ENCODE data around the gene ZNF280D. TPM values are rescaled to one million over a fixed set of nuclear protein-coding genes. Genes with fewer than 3 reads are reported as not detected.

ZNF280D gene
- total RNA-seq, 1 experiment from 2014 or later = 21.5 TPM

DNA sequence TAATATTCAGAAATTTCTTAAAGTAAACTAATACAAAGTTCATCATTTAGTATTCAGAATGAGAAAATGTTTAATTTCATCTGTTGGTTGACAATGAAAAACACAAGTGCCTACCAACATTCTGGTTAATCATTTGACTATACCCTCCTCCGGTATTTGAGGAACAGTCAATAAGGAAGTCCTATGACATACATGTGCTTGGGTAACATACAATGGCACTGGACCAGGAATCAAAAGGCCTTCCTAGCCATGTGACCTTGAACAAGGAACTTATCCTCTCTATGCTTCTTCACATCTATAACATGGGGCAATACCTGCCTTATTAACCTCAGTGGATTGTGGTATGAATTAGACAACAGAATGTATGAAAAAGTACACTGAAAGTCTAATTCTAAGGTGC lies 65.8 kb downstream of the ZNF280D start:
- no peaks in the 10 kb centered on the region for H3K36me3 ChIP-seq (ENCODE audit: control insufficient read depth, insufficient read depth, low read length)
- no peak for TF ChIP-seq TCF7L2 (IDR thresholded peaks at IDR 0.05; ENCODE audit: low read depth, low read length)

DNA sequence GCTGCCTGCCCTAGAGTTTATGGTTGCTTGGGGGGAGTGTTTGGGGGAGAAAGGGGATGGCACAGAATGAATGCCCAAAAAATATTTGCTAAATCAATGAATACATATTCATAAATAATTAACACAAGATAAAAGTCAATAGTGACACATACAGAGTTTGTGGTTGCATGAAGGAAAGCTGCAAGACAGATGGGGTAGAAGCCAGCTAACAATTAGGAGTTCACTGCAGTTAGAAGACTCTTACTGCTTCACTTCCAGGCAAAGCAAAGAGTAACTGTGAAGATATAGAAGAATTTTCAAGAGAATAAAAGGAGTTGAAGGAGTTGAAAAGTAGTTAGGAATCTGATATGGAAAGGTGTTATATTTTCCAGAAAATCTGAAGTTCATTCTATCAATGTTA lies 72.4 kb downstream of the ZNF280D start:
- DNase-seq (ENCODE audit: low read depth, low spot score) (no peak), ATAC-seq (no peak)
- POLR2A ChIA-PET = no interaction called here
- H3K27me3 ChIP-seq (ENCODE audit: control insufficient read depth, insufficient read depth, low read length) = no peaks in the 10 kb centered on the region
- no peak overlapping the region for H3K4me3 ChIP-seq (ENCODE audit: low read depth in 2 of 2, low read length in 2 of 2)
- CTCF ChIA-PET = interaction anchor here (0.6 kb wide), 1 partner anchor 170 kb away, joined by 5 read pairs; no protein-coding TSS in a partner anchor
- no peaks in the 10 kb centered on the region for H3K9me3 ChIP-seq (ENCODE audit: control insufficient read depth, insufficient read depth, low read depth, low read length)
- in situ Hi-C loops (cut with HindIII; ENCODE audit: low pct_unique_long_range_greater_than_20kb, low sequenced_read_pairs) (no loop called here), intact Hi-C loops (cut with micrococcal nuclease; ENCODE audit: unreplicated experiment) (no loop called here)
- no TSS peak for BruUV-seq (replicated peaks)
- no peaks in the 10 kb centered on the region; the same call in 1 of the 2 replicates for H3K36me3 ChIP-seq (ENCODE audit: control insufficient read depth, insufficient read depth, low read length)
- TF ChIP-seq, protein P1, sequence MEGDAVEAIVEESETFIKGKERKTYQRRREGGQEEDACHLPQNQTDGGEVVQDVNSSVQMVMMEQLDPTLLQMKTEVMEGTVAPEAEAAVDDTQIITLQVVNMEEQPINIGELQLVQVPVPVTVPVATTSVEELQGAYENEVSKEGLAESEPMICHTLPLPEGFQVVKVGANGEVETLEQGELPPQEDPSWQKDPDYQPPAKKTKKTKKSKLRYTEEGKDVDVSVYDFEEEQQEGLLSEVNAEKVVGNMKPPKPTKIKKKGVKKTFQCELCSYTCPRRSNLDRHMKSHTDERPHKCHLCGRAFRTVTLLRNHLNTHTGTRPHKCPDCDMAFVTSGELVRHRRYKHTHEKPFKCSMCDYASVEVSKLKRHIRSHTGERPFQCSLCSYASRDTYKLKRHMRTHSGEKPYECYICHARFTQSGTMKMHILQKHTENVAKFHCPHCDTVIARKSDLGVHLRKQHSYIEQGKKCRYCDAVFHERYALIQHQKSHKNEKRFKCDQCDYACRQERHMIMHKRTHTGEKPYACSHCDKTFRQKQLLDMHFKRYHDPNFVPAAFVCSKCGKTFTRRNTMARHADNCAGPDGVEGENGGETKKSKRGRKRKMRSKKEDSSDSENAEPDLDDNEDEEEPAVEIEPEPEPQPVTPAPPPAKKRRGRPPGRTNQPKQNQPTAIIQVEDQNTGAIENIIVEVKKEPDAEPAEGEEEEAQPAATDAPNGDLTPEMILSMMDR (IDR thresholded peaks at IDR 0.05) = no peak
- TF ChIP-seq, protein P2, sequence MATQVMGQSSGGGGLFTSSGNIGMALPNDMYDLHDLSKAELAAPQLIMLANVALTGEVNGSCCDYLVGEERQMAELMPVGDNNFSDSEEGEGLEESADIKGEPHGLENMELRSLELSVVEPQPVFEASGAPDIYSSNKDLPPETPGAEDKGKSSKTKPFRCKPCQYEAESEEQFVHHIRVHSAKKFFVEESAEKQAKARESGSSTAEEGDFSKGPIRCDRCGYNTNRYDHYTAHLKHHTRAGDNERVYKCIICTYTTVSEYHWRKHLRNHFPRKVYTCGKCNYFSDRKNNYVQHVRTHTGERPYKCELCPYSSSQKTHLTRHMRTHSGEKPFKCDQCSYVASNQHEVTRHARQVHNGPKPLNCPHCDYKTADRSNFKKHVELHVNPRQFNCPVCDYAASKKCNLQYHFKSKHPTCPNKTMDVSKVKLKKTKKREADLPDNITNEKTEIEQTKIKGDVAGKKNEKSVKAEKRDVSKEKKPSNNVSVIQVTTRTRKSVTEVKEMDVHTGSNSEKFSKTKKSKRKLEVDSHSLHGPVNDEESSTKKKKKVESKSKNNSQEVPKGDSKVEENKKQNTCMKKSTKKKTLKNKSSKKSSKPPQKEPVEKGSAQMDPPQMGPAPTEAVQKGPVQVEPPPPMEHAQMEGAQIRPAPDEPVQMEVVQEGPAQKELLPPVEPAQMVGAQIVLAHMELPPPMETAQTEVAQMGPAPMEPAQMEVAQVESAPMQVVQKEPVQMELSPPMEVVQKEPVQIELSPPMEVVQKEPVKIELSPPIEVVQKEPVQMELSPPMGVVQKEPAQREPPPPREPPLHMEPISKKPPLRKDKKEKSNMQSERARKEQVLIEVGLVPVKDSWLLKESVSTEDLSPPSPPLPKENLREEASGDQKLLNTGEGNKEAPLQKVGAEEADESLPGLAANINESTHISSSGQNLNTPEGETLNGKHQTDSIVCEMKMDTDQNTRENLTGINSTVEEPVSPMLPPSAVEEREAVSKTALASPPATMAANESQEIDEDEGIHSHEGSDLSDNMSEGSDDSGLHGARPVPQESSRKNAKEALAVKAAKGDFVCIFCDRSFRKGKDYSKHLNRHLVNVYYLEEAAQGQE (IDR thresholded peaks at IDR 0.05; ENCODE audit: insufficient read depth in 1 of 2, low read depth in 2 of 2, low read length in 1 of 2) = no peak
- no peak for TF ChIP-seq SIN3A (IDR thresholded peaks at IDR 0.05; ENCODE audit: borderline replicate concordance, insufficient read depth, low read depth, low read length)
- H3K27ac ChIP-seq (ENCODE audit: low read length) = no peak overlapping the region
- no peaks in the 10 kb centered on the region for H3K4me1 ChIP-seq (ENCODE audit: control insufficient read depth, insufficient read depth, low read length)

More for the DNA sequence above, 65.8 kb downstream of the ZNF280D start:
- in situ Hi-C loops (cut with HindIII; ENCODE audit: low pct_unique_long_range_greater_than_20kb, low sequenced_read_pairs) = no loop called here
- no peak for ATAC-seq
- Histone ChIP-seq H3K27ac (ENCODE audit: low read length) (no peak overlapping the region), H3K4me1 (ENCODE audit: control insufficient read depth, insufficient read depth, low read length) (no peaks in the 10 kb centered on the region), H3K9me3 (ENCODE audit: control insufficient read depth, insufficient read depth, low read depth, low read length) (no peaks in the 10 kb centered on the region), H3K27me3 (ENCODE audit: control insufficient read depth, insufficient read depth, low read length) (no peaks in the 10 kb centered on the region), H3K4me3 (ENCODE audit: low read depth in 2 of 2, low read length in 2 of 2) (no peak overlapping the region)
- no peak for DNase-seq (ENCODE audit: low read depth, low spot score)
- POLR2A ChIA-PET = no interaction called here
- intact Hi-C loops (cut with micrococcal nuclease; ENCODE audit: unreplicated experiment) = no loop called here
- no TSS peak for BruUV-seq (replicated peaks)
- CTCF ChIA-PET = no interaction called here

DNA sequence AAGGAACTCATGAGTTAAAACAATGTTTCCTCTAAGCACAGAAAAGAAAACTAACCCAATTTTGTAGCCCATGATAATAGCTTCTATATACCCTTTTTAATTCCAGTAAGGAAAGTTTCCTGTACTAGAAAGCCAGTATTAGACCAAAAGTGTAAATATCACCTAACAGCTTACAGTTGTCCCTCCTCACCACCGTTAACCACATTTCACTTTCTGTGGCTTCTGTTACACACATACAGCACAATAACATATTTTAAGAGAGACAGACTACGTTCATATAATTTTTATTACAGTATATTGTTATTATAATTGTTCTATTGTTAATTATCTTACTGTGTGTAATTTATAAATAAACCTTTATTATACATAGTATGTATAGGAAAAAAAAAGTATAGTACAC lies 74.1 kb downstream of the ZNF280D start:
- no TSS peak for BruUV-seq (replicated peaks)
- no peak for DNase-seq (ENCODE audit: low read depth, low spot score)
- POLR2A ChIA-PET = interaction anchor here (0.7 kb wide), 1 partner anchor 812 kb away, joined by 5 read pairs; no protein-coding TSS in a partner anchor
- CTCF ChIA-PET = no interaction called here
- no peak overlapping the region for H3K27ac ChIP-seq (ENCODE audit: low read length)
- no peaks in the 10 kb centered on the region; the same call in 1 of the 2 replicates for H3K36me3 ChIP-seq (ENCODE audit: control insufficient read depth, insufficient read depth, low read length)
- no peaks in the 10 kb centered on the region for H3K27me3 ChIP-seq (ENCODE audit: control insufficient read depth, insufficient read depth, low read length)
- no peak overlapping the region for H3K4me3 ChIP-seq (ENCODE audit: low read depth in 2 of 2, low read length in 2 of 2)
- H3K4me1 ChIP-seq (ENCODE audit: control insufficient read depth, insufficient read depth, low read length) = no peaks in the 10 kb centered on the region
- in situ Hi-C loops (cut with HindIII; ENCODE audit: low pct_unique_long_range_greater_than_20kb, low sequenced_read_pairs) = no loop called here
- ATAC-seq = no peak
- no peaks in the 10 kb centered on the region for H3K9me3 ChIP-seq (ENCODE audit: control insufficient read depth, insufficient read depth, low read depth, low read length)
- intact Hi-C loops (cut with micrococcal nuclease; ENCODE audit: unreplicated experiment) = no loop called here
- TF ChIP-seq POLR2AphosphoS5 (IDR thresholded peaks at IDR 0.05; ENCODE audit: low read depth, low read length) (no peak), TCF7L2 (IDR thresholded peaks at IDR 0.05; ENCODE audit: low read depth, low read length) (no peak), SIN3A (IDR thresholded peaks at IDR 0.05; ENCODE audit: borderline replicate concordance, insufficient read depth, low read depth, low read length) (no peak)
- TF ChIP-seq, protein P1 (IDR thresholded peaks at IDR 0.05) = no peak
- TF ChIP-seq, protein P2 (IDR thresholded peaks at IDR 0.05; ENCODE audit: insufficient read depth in 1 of 2, low read depth in 2 of 2, low read length in 1 of 2) = no peak

All from Panc1 (cell line).